HepG2 (cell line): ENCODE results near the gene KMT2B. TPM values are rescaled to one million over a fixed set of nuclear protein-coding genes. Genes with fewer than 3 reads are reported as not detected.
A peak's percentile ranks its signal among the peaks of the same experiment; 100 is the strongest.

Source experiments
- CCAR2 ChIP-seq: fragments of 200-400 bp; formaldehyde crosslinking; optimal IDR thresholded peaks from 2 replicates; pipeline ENCODE3; 2018; ENCODE audit warnings: low read depth, mild to moderate bottlenecking, low read length, moderate library complexity
- FLYWCH1 ChIP-seq: sonication (generic); formaldehyde crosslinking; IDR thresholded peaks from 2 replicates; pipeline ENCODE4 v1.8.1; 2023; ENCODE audit warnings: mild to moderate bottlenecking, missing genetic modification reagents
- MAF1 ChIP-seq: sonication (generic); formaldehyde crosslinking; IDR thresholded peaks from 2 replicates; pipeline ENCODE4 v1.5.0; 2020; ENCODE audit warnings: missing genetic modification reagents, borderline replicate concordance
- MXD3 ChIP-seq: IDR thresholded peaks from 2 replicates; pipeline ENCODE4 v1.6.1; 2016; ENCODE audit warnings: mild to moderate bottlenecking, missing biosample characterization, missing genetic modification reagents
- MYC ChIP-seq: sonication (generic); formaldehyde crosslinking; IDR thresholded peaks from 2 replicates; pipeline ENCODE4 v1.9.0; 2021; ENCODE audit warnings: missing genetic modification reagents, borderline replicate concordance
- NFE2 ChIP-seq: sonication (generic); formaldehyde crosslinking; IDR thresholded peaks from 2 replicates; pipeline ENCODE4 v1.4.0; 2020; ENCODE audit warnings: missing genetic modification reagents
- NR2F1 ChIP-seq, 2 experiments: fragments of 450-650 bp in 1 of 2; formaldehyde crosslinking in 1 of 2; IDR thresholded peaks; 2 replicates each; pipeline versions ENCODE4 v1.5.0 to v1.6.1; 2016 to 2020; ENCODE audit warnings: mild to moderate bottlenecking in 1 of 2, missing compliant biosample characterization in 1 of 2, missing genetic modification reagents in 1 of 2, moderate library complexity in 1 of 2
- POGK ChIP-seq: sonication (generic); formaldehyde crosslinking; conservative IDR thresholded peaks from 2 replicates; pipeline ENCODE4 v1.8.0; 2022; ENCODE audit warnings: mild to moderate bottlenecking, moderate library complexity, missing genetic modification reagents
- RXRA ChIP-seq: sonication (generic); formaldehyde crosslinking; IDR thresholded peaks from 2 replicates; pipeline ENCODE4 v1.5.1; 2020; ENCODE audit warnings: missing genetic modification reagents
- SATB2 ChIP-seq: sonication (generic); formaldehyde crosslinking; IDR thresholded peaks from 2 replicates; pipeline ENCODE4 v1.5.0; 2020; ENCODE audit warnings: missing genetic modification reagents
- SIN3B ChIP-seq: fragments of 150-350 bp; IDR thresholded peaks from 2 replicates; pipeline ENCODE4 v1.6.1; 2014; ENCODE audit warnings: low read length
- TEAD3 ChIP-seq: optimal IDR thresholded peaks from 2 replicates; pipeline ENCODE3; 2016; ENCODE audit warnings: borderline replicate concordance
- TRIM22 ChIP-seq: fragments of 450-650 bp; IDR thresholded peaks from 2 replicates; pipeline ENCODE4 v1.6.1; 2017
- ZBTB37 ChIP-seq: sonication (generic); formaldehyde crosslinking; IDR thresholded peaks from 2 replicates; pipeline ENCODE4 v1.4.0; 2020; ENCODE audit warnings: mild to moderate bottlenecking, missing genetic modification reagents
- ZBTB4 ChIP-seq: sonication (generic); formaldehyde crosslinking; IDR thresholded peaks from 2 replicates; pipeline ENCODE4 v1.4.0; 2020; ENCODE audit warnings: missing genetic modification reagents, mild to moderate bottlenecking, borderline replicate concordance
- ZFP82 ChIP-seq: sonication (generic); formaldehyde crosslinking; IDR thresholded peaks from 2 replicates; pipeline ENCODE4 v1.5.1; 2020; ENCODE audit warnings: mild to moderate bottlenecking, missing genetic modification reagents, borderline replicate concordance
- ZFX ChIP-seq: sonication (generic); formaldehyde crosslinking; IDR thresholded peaks from 2 replicates; pipeline ENCODE4 v1.4.0; 2020; ENCODE audit warnings: mild to moderate bottlenecking, low read depth, missing genetic modification reagents, moderate library complexity
- ZNF253 ChIP-seq: sonication (generic); formaldehyde crosslinking; IDR thresholded peaks from 2 replicates; pipeline ENCODE4 v1.8.0; 2022; ENCODE audit warnings: mild to moderate bottlenecking, missing genetic modification reagents, borderline replicate concordance
- ZNF547 ChIP-seq: sonication (generic); formaldehyde crosslinking; IDR thresholded peaks from 2 replicates; pipeline ENCODE4 v1.5.1; 2020; ENCODE audit warnings: mild to moderate bottlenecking, missing genetic modification reagents
- ZNF674 ChIP-seq: sonication (generic); formaldehyde crosslinking; IDR thresholded peaks from 2 replicates; pipeline ENCODE4 v1.5.0; 2020; ENCODE audit warnings: low read depth, mild to moderate bottlenecking, missing genetic modification reagents
- ZNF766 ChIP-seq: sonication (generic); formaldehyde crosslinking; IDR thresholded peaks from 2 replicates; pipeline ENCODE4 v1.5.0; 2020; ENCODE audit warnings: missing genetic modification reagents, borderline replicate concordance
- ZNF891 ChIP-seq: sonication (generic); formaldehyde crosslinking; IDR thresholded peaks from 2 replicates; pipeline ENCODE4 v1.5.0; 2020; ENCODE audit warnings: mild to moderate bottlenecking, missing genetic modification reagents
- polyA plus RNA-seq, 8 experiments: library from polyadenylated mRNA; depleted of rRNA in 3 of 8; stranded (reverse) in 7 of 8; unstranded in 1 of 8; fragments of >200 nt; fragmentation: Illumina TruSeq in 4 of 8; extraction: Trizol in 4 of 8; gene quantifications; 2 replicates each; pipeline versions ENCODE4 v1.2.1 to v1.2.3, GENCODE V29; 2011 to 2016; ENCODE audit warnings: low read depth in 4 of 8, missing spikeins in 1 of 8, mixed read lengths in 1 of 8; ENCODE audit not compliant: insufficient read depth in 1 of 8
- total RNA-seq, 5 experiments: library from RNA; depleted of rRNA; stranded (reverse); fragments of >200 nt; fragmentation: Illumina TruSeq; extraction: Trizol; gene quantifications; 2 replicates each; pipeline ENCODE4 v1.2.3, GENCODE V29; 2016; ENCODE audit warnings: low read depth in 1 of 5

Gene KMT2B
- total and polyA plus RNA-seq, 2 of the 13 experiments (the other 11 are each of a cell fraction or from before 2014, with no cell fraction given): 6.2 to 16.9 TPM

- TF ChIP-seq FLYWCH1 (no peak), RXRA (CRISPR knock-in tag) (no peak; the same call in 1 of the 2 replicates), MXD3 (CRISPR knock-in tag) (no peak), ZFP82 (CRISPR knock-in tag) (no peak), ZNF766 (CRISPR knock-in tag) (no peak), ZBTB4 (CRISPR knock-in tag) (no peak), ZBTB37 (no peak), ZNF547 (CRISPR knock-in tag) (0 out of 2 replicates have a peak, but pooled peaks have one; percentile 22), MAF1 (no peak), ZNF674 (CRISPR knock-in tag) (no peak), ZNF891 (CRISPR knock-in tag) (no peak; the same call in 1 of the 2 replicates), NFE2 (CRISPR knock-in tag) (no peak), MYC (CRISPR knock-in tag) (no peak), TEAD3 (CRISPR knock-in tag) (no peak), SIN3B (peak; percentile 31; the same call in 1 of the 2 replicates), ZNF253 (CRISPR knock-in tag) (no peak), TRIM22 (no peak), POGK (CRISPR knock-in tag) (no peak), SATB2 (CRISPR knock-in tag) (no peak), ZFX (CRISPR knock-in tag) (peak; percentile 17; the same call in 1 of the 2 replicates), NR2F1 (CRISPR knock-in tag; IDR thresholded peaks at IDR 0.05) (no peak), CCAR2 (no peak)
These were observed 27.7 kb downstream of the KMT2B start, which contains the start of the genes PSENEN and U2AF1L4 (continued) for GRCh38 chr19:35745328-35746086.
